Common myeloid progenitor, CD34-positive (primary cell): ENCODE data around the gene GBP2. TPM values are rescaled to one million over a fixed set of nuclear protein-coding genes. Genes with fewer than 3 reads are reported as not detected.

Experiments used
- CTCF ChIA-PET: fragments of 350-600 bp; sonication (Branson Sonifier 250); formaldehyde crosslinking; loops from one replicate; lab custom pipeline; 2021; ENCODE audit warnings: antibody characterized with exemption; lab: Charles Lee
- POLR2A ChIA-PET: fragments of 350-600 bp; sonication (Branson Sonifier 250); formaldehyde crosslinking; loops from one replicate; lab custom pipeline; 2021; ENCODE audit warnings: antibody characterized with exemption; lab: Charles Lee
- DNase-seq, 3 donors: peaks; one replicate each; pipeline versions ENCODE4 v3.0.0 to v3.0.0-alpha.2; 2013
- H3K27ac ChIP-seq, 2 experiments: 1 replicate in 1 of 2; 2 replicates in 1 of 2; pipeline ENCODE4 v1.7.0; 2013; ENCODE audit warnings: inconsistent platforms in 2 of 2, low read length in 2 of 2, mild to moderate bottlenecking in 2 of 2, low read depth in 1 of 2, moderate library complexity in 1 of 2; ENCODE audit not compliant: severe bottlenecking in 2 of 2, insufficient read depth in 1 of 2, poor library complexity in 1 of 2
- H3K27me3 ChIP-seq, 5 experiments: replicated peaks in 2 of 5; 1 replicate in 3 of 5; 2 replicates in 2 of 5; pipeline versions ENCODE4 v1.6.1 to v1.7.0; 2013; ENCODE audit warnings: low read length in 4 of 5, mild to moderate bottlenecking in 2 of 5, moderate library complexity in 2 of 5, inconsistent platforms in 1 of 5; ENCODE audit not compliant: insufficient read depth in 5 of 5, control insufficient read depth in 4 of 5
- H3K36me3 ChIP-seq, 4 experiments: 1 replicate in 2 of 4; 2 replicates in 2 of 4; pipeline versions ENCODE4 v1.6.1 to v1.7.0; 2013; ENCODE audit warnings: low read length in 3 of 4, control low read depth in 1 of 4, mild to moderate bottlenecking in 1 of 4; ENCODE audit not compliant: control insufficient read depth in 4 of 4, insufficient read depth in 4 of 4
- H3K4me1 ChIP-seq, 4 experiments: 1 replicate in 3 of 4; 2 replicates in 1 of 4; pipeline versions ENCODE4 v1.6.1 to v1.7.1; 2013; ENCODE audit warnings: low read length in 3 of 4, mild to moderate bottlenecking in 3 of 4, control low read depth in 1 of 4, inconsistent platforms in 1 of 4, moderate library complexity in 1 of 4; ENCODE audit not compliant: control insufficient read depth in 4 of 4, insufficient read depth in 4 of 4; ENCODE audit errors: control extremely low read depth in 1 of 4
- H3K4me3 ChIP-seq, 7 experiments: 1 replicate in 4 of 7; 2 replicates in 3 of 7; pipeline versions ENCODE4 v1.5.1 to v1.7.0; 2013; ENCODE audit warnings: mild to moderate bottlenecking in 7 of 7, low read length in 6 of 7, moderate library complexity in 6 of 7, inconsistent platforms in 2 of 7, low read depth in 2 of 7, control low read depth in 1 of 7; ENCODE audit not compliant: insufficient read depth in 4 of 7, control insufficient read depth in 1 of 7; ENCODE audit errors: extremely low read depth in 1 of 7
- H3K9me3 ChIP-seq, 5 experiments: 1 replicate in 4 of 5; 2 replicates in 1 of 5; pipeline versions ENCODE4 v1.6.1 to v1.7.1; 2013; ENCODE audit warnings: low read length in 4 of 5, mild to moderate bottlenecking in 2 of 5, inconsistent platforms in 1 of 5, low read depth in 1 of 5, moderate library complexity in 1 of 5; ENCODE audit not compliant: control insufficient read depth in 4 of 5, insufficient read depth in 2 of 5; ENCODE audit errors: control extremely low read depth in 1 of 5
- WGBS: methylation state at CpG from one replicate; pipeline ENCODE4 v1.1.5; 2013; ENCODE audit not compliant: insufficient coverage; 5-methylcytosine and 5-hydroxymethylcytosine counted together
- polyA plus RNA-seq: library from polyadenylated mRNA; unstranded; fragments of 120-200 nt; gene quantifications from one replicate; pipeline ENCODE4 v1.2.1, GENCODE V29; 2013

Gene GBP2
- 138 TPM for polyA plus RNA-seq

DNA sequence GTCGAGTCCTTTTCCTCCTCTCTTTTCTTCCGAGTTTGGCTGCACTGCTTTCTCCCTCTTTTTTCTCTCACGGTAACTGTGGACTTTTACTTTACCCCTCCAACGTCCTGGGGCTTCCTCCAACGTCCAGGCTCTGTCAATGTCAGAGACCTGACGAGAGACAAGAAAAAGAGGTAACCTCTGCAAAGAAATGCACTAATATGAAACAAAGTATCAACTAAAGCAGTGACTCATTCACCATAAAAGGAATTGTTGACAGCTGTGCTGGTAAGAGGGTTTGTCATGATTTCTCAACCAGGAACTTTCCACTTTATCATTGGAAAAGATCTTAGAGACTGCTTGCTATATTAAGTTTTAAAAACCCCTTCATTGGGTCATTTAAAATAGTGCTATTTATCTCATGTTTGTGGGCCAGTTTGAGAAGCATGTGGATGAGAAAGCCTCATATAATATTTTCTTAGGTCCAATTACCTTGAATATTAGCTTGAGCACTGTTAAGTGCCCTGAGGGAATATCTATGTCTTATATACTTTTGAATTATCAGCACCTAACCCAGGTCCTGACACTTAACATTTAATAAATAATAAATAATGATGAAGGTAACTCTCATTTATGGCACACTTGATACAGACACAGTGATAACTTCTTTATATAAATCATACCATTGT is at the start of gene GBP2:
Gene GBP2 (minus strand): TSS at position 202 of the 668 bp plus-strand sequence. CDS start 4,148 bp downstream, outside the sequence.
- H3K4me1 ChIP-seq: peaks cover 35 to 59% (median 38%) of the 10 kb centered on the region in 4 experiments
- ChIA-PET CTCF (interaction anchor here (1.2 to 1.6 kb wide), 3 partner anchors 39 to 147 kb away, joined by 3 to 5 read pairs (median 5); partner anchors contain the start of genes GBP4 and GBP5), POLR2A (no interaction called here)
- H3K36me3 ChIP-seq: peaks cover 0 to 6% (median 0%) of the 10 kb centered on the region in 4 experiments
- peak; percentile 50 to 84 (median 72) for DNase-seq
- H3K9me3 ChIP-seq: no peaks in the 10 kb centered on the region
- WGBS: 5% methylated on average over 5 of the region's 6 CpGs
- peak within 1 kb of the TSS in 6 of 7 experiments; percentile 60 to 93 (median 78) for H3K4me3 ChIP-seq
- H3K27me3 ChIP-seq: no peaks in the 10 kb centered on the region
- peak within 1 kb of the TSS; percentile 75 to 87 for H3K27ac ChIP-seq

- DNase-seq: no peak
- WGBS: no CpG with 5 or more reads among the region's 3 CpGs
- Histone ChIP-seq H3K27ac (no peak overlapping the region), H3K27me3 (no peaks in the 10 kb centered on the region), H3K4me3 (no peak overlapping the region), H3K4me1 (no peaks in the 10 kb centered on the region), H3K9me3 (no peaks in the 10 kb centered on the region), H3K36me3 (no peaks in the 10 kb centered on the region)
- ChIA-PET CTCF (no interaction called here), POLR2A (no interaction called here)
Observed at GRCh38 chr1:89174491-89174890, 48.6 kb upstream of the GBP2 start.

DNA sequence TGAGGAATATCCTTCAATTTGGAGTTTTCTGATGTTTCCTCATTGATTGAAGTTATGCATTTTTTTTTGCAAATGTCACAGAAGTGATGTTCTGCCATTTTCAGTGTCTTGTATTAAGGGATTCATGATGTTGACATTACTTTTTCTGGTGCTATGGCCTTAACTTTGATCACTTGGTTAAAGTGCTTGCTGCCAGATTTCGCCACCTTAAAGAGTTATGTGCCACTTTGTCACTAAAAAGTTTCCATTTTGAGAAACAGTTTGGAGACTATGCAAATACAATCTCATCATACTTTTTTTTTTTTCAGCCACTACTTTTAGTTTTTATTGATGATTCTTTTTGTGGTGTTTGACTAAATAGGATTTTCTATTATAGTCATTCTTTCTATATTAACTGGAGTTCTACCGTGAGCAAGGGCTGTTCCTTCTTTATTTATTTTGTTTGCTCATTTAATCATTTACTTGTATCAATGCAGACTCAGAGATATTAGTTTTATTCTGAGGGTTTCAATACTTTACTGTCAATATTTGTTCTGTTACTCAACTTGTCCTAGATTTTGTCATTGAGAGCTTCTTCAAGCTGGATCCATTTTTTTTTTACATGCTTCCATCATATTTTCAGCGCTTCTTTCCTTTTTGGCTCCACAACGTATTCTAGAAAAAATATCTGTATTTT is 46.7 kb upstream of the GBP2 start:
- 83% methylated on average over 1 of the region's 4 CpGs for WGBS
- no peaks in the 10 kb centered on the region for H3K27me3 ChIP-seq
- no peak overlapping the region for H3K27ac ChIP-seq
- H3K4me1 ChIP-seq: no peaks in the 10 kb centered on the region
- ChIA-PET POLR2A (no interaction called here), CTCF (interaction anchor here (0.6 kb wide), 1 partner anchor 55 kb away, joined by 3 read pairs; no protein-coding TSS in a partner anchor)
- DNase-seq: no peak
- H3K36me3 ChIP-seq: no peaks in the 10 kb centered on the region
- H3K9me3 ChIP-seq: no peaks in the 10 kb centered on the region
- no peak overlapping the region for H3K4me3 ChIP-seq

DNA sequence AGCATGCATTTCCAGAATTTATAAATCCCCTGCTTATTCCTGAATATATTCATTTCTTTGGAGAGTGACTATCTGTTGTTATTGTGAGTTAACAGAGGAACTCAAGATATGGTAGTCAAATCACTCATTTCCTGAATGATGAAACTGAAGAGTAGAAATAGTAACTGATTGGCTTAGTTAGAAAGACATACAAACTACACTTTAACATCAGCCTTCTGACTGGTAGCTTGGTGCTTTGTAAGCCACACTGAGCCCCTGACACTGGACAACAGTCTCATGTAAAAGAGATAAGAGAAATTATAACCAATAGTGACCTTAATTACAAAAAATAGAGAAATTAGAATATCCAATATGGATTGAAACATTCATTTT is 45.1 kb upstream of the GBP2 start:
- no peak overlapping the region for H3K27ac ChIP-seq
- no peak overlapping the region for H3K4me3 ChIP-seq
- no peaks in the 10 kb centered on the region for H3K9me3 ChIP-seq
- no peaks in the 10 kb centered on the region for H3K27me3 ChIP-seq
- DNase-seq: no peak
- CTCF ChIA-PET: interaction anchor here (1.2 kb wide), 1 partner anchor 13 kb away, joined by 4 read pairs; no protein-coding TSS in a partner anchor
- H3K36me3 ChIP-seq: no peaks in the 10 kb centered on the region
- H3K4me1 ChIP-seq: no peaks in the 10 kb centered on the region
- POLR2A ChIA-PET: interaction anchor here (0.6 kb wide), 1 partner anchor 173 kb away, joined by 3 read pairs; no protein-coding TSS in a partner anchor

- Histone ChIP-seq H3K27me3 (no peaks in the 10 kb centered on the region), H3K9me3 (no peaks in the 10 kb centered on the region), H3K4me3 (no peak overlapping the region), H3K27ac (no peak overlapping the region), H3K36me3 (no peaks in the 10 kb centered on the region), H3K4me1 (no peaks in the 10 kb centered on the region)
- WGBS: no CpG with 5 or more reads among the region's 4 CpGs
- DNase-seq: no peak
- CTCF ChIA-PET: interaction anchor here (1.0 to 1.2 kb wide), 2 partner anchors 14 to 85 kb away, joined by 3 to 4 read pairs; no protein-coding TSS in a partner anchor
- POLR2A ChIA-PET: no interaction called here
Observed at GRCh38 chr1:89170170-89171066, 44.5 kb upstream of the GBP2 start.

- CTCF ChIA-PET: no interaction called here
- H3K27me3 ChIP-seq: no peaks in the 10 kb centered on the region
- POLR2A ChIA-PET: no interaction called here
- DNase-seq: no peak
- no peaks in the 10 kb centered on the region for H3K9me3 ChIP-seq
- WGBS: 91% methylated on average over 1 of the region's 2 CpGs
- no peaks in the 10 kb centered on the region for H3K4me1 ChIP-seq
- no peak overlapping the region for H3K4me3 ChIP-seq
- H3K36me3 ChIP-seq: no peaks in the 10 kb centered on the region
- no peak overlapping the region for H3K27ac ChIP-seq
Observed at GRCh38 chr1:89169166-89169565, 43.3 kb upstream of the GBP2 start.
